ENCODE measurements around the gene NODAL.
A peak's percentile ranks its signal among the peaks of the same experiment; 100 is the strongest.

NODAL gene

GRCh38 chr10:70461397-70462348 lies 20.2 kb upstream of the NODAL start:
- intact Hi-C loops (cut with DNase I; ENCODE audit: low total_unique reads): loop anchor here (2.0 to 10.0 kb wide), 3 partner anchors 79 to 421 kb away; no protein-coding TSS in a partner anchor
- Histone ChIP-seq H3K4me1 (peaks cover 0 to 48% (median 38%) of the 10 kb centered on the region in 4 donors), H3K27ac (peak overlapping the region; percentile 41 to 89), H3K4me3 (no peak overlapping the region), H3K27me3 (no peaks in the 10 kb centered on the region), H3K9me3 (no peaks in the 10 kb centered on the region), H3K36me3 (no peaks in the 10 kb centered on the region)
- TF ChIP-seq CTCF (IDR thresholded peaks at IDR 0.05): peak; percentile 88 to 89
- peak in 1 of 2 donors; percentile 54 for DNase-seq

GRCh38 chr10:70459774-70460490 lies 18.5 kb upstream of the NODAL start:
- peaks cover 0 to 55% (median 42%) of the 10 kb centered on the region in 4 donors for H3K4me1 ChIP-seq
- H3K27me3 ChIP-seq: no peaks in the 10 kb centered on the region
- no peak for TF ChIP-seq CTCF (IDR thresholded peaks at IDR 0.05)
- H3K9me3 ChIP-seq: no peaks in the 10 kb centered on the region
- DNase-seq: no peak
- intact Hi-C loops (cut with DNase I; ENCODE audit: low total_unique reads): loop anchor here (2.0 to 10.0 kb wide), 3 partner anchors 81 to 422 kb away; no protein-coding TSS in a partner anchor
- H3K36me3 ChIP-seq: no peaks in the 10 kb centered on the region
- H3K4me3 ChIP-seq: no peak overlapping the region
- peak overlapping the region; percentile 88 to 89 for H3K27ac ChIP-seq

- H3K36me3 ChIP-seq: no peaks in the 10 kb centered on the region
- peak overlapping the region; percentile 88 to 89 for H3K27ac ChIP-seq
- intact Hi-C loops (cut with DNase I; ENCODE audit: low total_unique reads): no loop called here
- no peak for TF ChIP-seq CTCF (IDR thresholded peaks at IDR 0.05)
- peak overlapping the region; percentile 46 to 53 for H3K4me3 ChIP-seq
- DNase-seq: peak in 1 of 2 donors; percentile 83
- H3K4me1 ChIP-seq: peaks cover 0 to 55% (median 42%) of the 10 kb centered on the region in 4 donors
- H3K27me3 ChIP-seq: no peaks in the 10 kb centered on the region
- no peaks in the 10 kb centered on the region for H3K9me3 ChIP-seq
These were observed 17.7 kb upstream of the NODAL start for GRCh38 chr10:70459061-70459773.

GRCh38 chr10:70458329-70459060 lies 17.0 kb upstream of the NODAL start:
- peaks cover 0 to 54% (median 41%) of the 10 kb centered on the region in 4 donors for H3K4me1 ChIP-seq
- H3K9me3 ChIP-seq: no peaks in the 10 kb centered on the region
- no peaks in the 10 kb centered on the region for H3K27me3 ChIP-seq
- peak overlapping the region; percentile 46 to 53 for H3K4me3 ChIP-seq
- TF ChIP-seq CTCF (IDR thresholded peaks at IDR 0.05): peak in 1 of 2 experiments; percentile 46
- intact Hi-C loops (cut with DNase I; ENCODE audit: low total_unique reads): no loop called here
- peak overlapping the region; percentile 88 to 89 for H3K27ac ChIP-seq
- H3K36me3 ChIP-seq: no peaks in the 10 kb centered on the region
- DNase-seq: peak; percentile 72 to 95

All from tibial artery (tissue), 4 donors.